ENCODE measurements around the gene CCDC102B. TPM values are rescaled to one million over a fixed set of nuclear protein-coding genes. Genes with fewer than 3 reads are reported as not detected.
"Not testable (repeated sequence)": the region's sequence is repeated elsewhere in the genome, so short reads cannot be mapped to it uniquely, and the experiment has no call there.

Gene CCDC102B
- total and polyA plus RNA-seq, 9 donors = 1.8 to 7.0 (median 4.2) TPM

DNA sequence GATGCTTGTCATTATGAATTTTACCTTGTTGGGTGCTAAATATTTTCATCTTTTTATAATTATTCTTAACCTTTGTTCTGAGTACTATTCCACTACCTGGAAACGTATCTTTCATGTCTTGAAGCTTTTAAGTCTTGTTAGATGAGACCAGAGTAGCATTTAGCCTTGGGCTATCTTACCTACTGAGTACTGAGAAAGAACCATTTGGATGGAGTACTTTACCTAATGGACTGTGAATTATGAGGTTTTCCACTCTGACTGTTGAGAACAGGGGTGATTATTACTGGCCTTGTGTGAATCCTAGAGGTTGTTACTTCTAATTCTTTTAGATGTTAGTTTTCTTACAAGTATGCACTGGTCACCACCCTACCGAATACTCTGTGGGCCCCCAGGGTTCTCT lies 63.5 kb downstream of the CCDC102B start:
- WGBS, 3 donors = 94 to 95% (median 94%) methylated on average over 2 of the region's 2 CpGs
- intact Hi-C loops (cut with DNase I) = no loop called here
- Histone ChIP-seq H3K4me3 (no peak overlapping the region), H3K27ac (no peak overlapping the region), H3K36me3 (no peaks in the 10 kb centered on the region), H3K27me3 (no peaks in the 10 kb centered on the region), H3K4me1 (ENCODE audit: insufficient read depth) (no peaks in the 10 kb centered on the region), H3K9me3 (no peaks in the 10 kb centered on the region)
- TF ChIP-seq POLR2A (IDR thresholded peaks at IDR 0.05) = no peak
- no peak for TF ChIP-seq EP300 (IDR thresholded peaks at IDR 0.05)
- TF ChIP-seq, protein P1, sequence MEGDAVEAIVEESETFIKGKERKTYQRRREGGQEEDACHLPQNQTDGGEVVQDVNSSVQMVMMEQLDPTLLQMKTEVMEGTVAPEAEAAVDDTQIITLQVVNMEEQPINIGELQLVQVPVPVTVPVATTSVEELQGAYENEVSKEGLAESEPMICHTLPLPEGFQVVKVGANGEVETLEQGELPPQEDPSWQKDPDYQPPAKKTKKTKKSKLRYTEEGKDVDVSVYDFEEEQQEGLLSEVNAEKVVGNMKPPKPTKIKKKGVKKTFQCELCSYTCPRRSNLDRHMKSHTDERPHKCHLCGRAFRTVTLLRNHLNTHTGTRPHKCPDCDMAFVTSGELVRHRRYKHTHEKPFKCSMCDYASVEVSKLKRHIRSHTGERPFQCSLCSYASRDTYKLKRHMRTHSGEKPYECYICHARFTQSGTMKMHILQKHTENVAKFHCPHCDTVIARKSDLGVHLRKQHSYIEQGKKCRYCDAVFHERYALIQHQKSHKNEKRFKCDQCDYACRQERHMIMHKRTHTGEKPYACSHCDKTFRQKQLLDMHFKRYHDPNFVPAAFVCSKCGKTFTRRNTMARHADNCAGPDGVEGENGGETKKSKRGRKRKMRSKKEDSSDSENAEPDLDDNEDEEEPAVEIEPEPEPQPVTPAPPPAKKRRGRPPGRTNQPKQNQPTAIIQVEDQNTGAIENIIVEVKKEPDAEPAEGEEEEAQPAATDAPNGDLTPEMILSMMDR (IDR thresholded peaks at IDR 0.05) = no peak
- DNase-seq = no peak

DNA sequence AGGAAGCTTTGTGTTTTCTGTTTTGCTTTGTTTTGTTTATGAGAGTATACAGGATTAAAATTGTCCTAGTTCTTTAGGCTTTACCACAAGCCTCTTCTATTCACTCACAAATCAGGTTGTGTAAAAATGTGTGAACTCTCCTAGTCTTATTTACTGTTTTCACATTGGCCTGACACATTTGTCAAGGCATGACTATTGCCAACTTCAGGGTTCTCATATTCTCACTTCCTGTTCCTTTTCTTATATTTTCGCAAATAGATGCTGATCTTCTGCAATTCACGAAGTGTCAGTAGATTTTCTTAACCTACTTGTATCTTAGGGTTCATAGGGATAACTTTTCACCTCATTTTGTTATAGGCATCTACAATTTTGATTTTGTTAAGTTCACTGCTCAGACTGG lies 67.1 kb downstream of the CCDC102B start:
- Histone ChIP-seq H3K4me1 (ENCODE audit: insufficient read depth) (no peaks in the 10 kb centered on the region), H3K4me3 (no peak overlapping the region), H3K9me3 (no peaks in the 10 kb centered on the region), H3K36me3 (no peaks in the 10 kb centered on the region), H3K27ac (no peak overlapping the region), H3K27me3 (no peaks in the 10 kb centered on the region)
- TF ChIP-seq, protein P1 (IDR thresholded peaks at IDR 0.05) = no peak
- TF ChIP-seq POLR2A (IDR thresholded peaks at IDR 0.05) (no peak), EP300 (IDR thresholded peaks at IDR 0.05) (no peak)
- no peak for DNase-seq
- WGBS, 3 donors = 87 to 94% (median 92%) methylated on average over 2 of the region's 2 CpGs
- intact Hi-C loops (cut with DNase I) = no loop called here

DNA sequence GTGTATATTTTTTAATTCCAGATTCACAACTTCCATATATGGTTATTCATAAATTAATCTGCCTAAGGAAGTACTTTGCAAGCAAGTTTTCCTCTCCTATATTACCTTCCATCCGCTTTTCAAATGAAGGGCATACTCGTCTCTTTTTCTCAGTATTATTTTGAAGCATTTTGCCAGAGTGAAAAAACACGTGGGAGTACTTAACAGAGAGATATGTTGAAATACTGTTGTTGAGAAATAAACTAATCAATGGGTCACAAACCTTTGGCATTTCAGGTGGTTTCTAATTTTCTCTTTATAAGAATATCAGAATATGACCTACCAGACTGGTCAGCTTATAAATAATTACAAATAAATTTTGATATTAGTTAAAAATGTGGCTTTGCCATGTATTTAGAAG lies 67.6 kb downstream of the CCDC102B start:
- Histone ChIP-seq H3K4me1 (ENCODE audit: insufficient read depth) (no peaks in the 10 kb centered on the region), H3K36me3 (no peaks in the 10 kb centered on the region), H3K27me3 (no peaks in the 10 kb centered on the region), H3K27ac (no peak overlapping the region), H3K9me3 (no peaks in the 10 kb centered on the region), H3K4me3 (no peak overlapping the region)
- TF ChIP-seq, protein P1 (IDR thresholded peaks at IDR 0.05) = no peak
- TF ChIP-seq POLR2A (IDR thresholded peaks at IDR 0.05) = no peak
- TF ChIP-seq EP300 (IDR thresholded peaks at IDR 0.05) = no peak
- no peak for DNase-seq
- intact Hi-C loops (cut with DNase I) = no loop called here
- WGBS, 3 donors = 75 to 81% (median 80%) methylated on average over 3 of the region's 3 CpGs

DNA sequence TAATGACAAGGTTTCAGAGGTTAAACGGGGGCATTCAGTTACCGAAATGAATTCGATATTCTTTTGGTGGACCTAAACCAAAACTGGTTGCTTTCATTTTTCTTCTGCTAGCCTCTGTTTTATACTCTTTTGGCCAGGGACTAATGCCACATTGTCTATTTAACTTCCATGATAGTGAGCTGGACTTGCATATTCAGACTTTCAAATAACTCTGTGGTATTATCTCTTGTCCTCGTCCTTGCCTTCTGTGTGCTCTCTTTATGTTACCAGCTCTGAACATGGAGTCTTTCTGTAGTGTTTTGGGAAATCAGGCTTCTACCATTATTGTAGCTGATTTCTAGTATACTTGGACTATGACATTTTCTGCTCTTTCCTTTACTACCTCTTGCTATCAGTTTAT lies 75.1 kb downstream of the CCDC102B start:
- Histone ChIP-seq H3K27ac (no peak overlapping the region), H3K36me3 (no peaks in the 10 kb centered on the region), H3K9me3 (no peaks in the 10 kb centered on the region), H3K4me1 (ENCODE audit: insufficient read depth) (no peaks in the 10 kb centered on the region), H3K4me3 (no peak overlapping the region), H3K27me3 (no peaks in the 10 kb centered on the region)
- intact Hi-C loops (cut with DNase I) = no loop called here
- TF ChIP-seq EP300 (IDR thresholded peaks at IDR 0.05) = no peak
- TF ChIP-seq, protein P1 (IDR thresholded peaks at IDR 0.05) = no peak
- no peak for TF ChIP-seq POLR2A (IDR thresholded peaks at IDR 0.05)
- WGBS, 3 donors = 89 to 92% (median 92%) methylated on average over 4 of the region's 4 CpGs
- no peak for DNase-seq

DNA sequence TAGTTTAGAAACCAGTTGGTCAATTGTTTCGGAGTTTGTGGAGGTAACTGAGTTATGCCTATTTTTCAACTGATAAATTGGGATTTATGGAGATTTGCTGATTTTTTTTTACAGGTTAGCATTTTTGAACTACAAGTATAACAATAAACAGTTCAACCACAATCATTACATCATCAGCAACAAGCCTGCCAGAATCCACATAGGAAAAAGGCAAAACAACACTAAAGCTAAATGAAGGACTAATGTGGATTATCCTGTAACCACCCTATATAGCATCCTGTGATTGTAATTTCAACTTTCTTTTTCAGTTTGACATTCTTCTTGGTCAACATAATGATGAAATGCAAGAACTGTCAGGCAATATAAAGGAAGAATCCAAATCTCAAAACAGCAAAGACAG lies 76.5 kb downstream of the CCDC102B start:
- Histone ChIP-seq H3K27ac (no peak overlapping the region), H3K9me3 (no peaks in the 10 kb centered on the region), H3K4me1 (ENCODE audit: insufficient read depth) (no peaks in the 10 kb centered on the region), H3K36me3 (no peaks in the 10 kb centered on the region), H3K27me3 (no peaks in the 10 kb centered on the region), H3K4me3 (no peak overlapping the region)
- intact Hi-C loops (cut with DNase I) = no loop called here
- TF ChIP-seq EP300 (IDR thresholded peaks at IDR 0.05) (no peak), POLR2A (IDR thresholded peaks at IDR 0.05) (no peak)
- TF ChIP-seq, protein P1 (IDR thresholded peaks at IDR 0.05) = no peak
- DNase-seq = no peak
- WGBS, 3 donors = 76 to 88% (median 87%) methylated on average over 1 of the region's 1 CpG

DNA sequence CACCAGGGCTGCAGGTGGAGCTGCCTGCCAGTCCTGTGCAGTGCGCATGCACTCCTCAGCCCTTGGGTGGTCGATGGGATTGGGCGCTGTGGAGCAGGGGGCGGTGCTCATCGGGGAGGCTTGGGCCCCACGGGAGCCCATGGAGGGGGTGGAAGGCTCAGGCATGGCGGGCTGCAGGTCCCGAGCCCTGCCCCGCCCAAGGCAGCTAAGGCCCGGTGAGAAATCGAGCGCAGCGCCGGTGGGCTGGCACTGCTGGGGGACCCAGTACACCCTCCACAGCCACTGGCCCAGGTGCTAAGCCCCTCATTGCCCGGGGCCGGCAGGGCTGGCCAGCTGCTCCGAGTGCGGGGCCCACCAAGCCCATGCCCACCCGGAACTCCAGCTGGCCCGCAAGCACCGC lies 82.1 kb downstream of the CCDC102B start:
- H3K9me3 ChIP-seq = not testable (repeated sequence)
- WGBS, 3 donors = 94 to 97% (median 96%) methylated on average over 5 to 21 of the region's 21 CpGs

More for the DNA sequence above, 82.1 kb downstream of the CCDC102B start:
- H3K4me1 ChIP-seq (ENCODE audit: insufficient read depth); H3K4me3 ChIP-seq; intact Hi-C loops (cut with DNase I); H3K27ac ChIP-seq; H3K27me3 ChIP-seq; DNase-seq; H3K36me3 ChIP-seq: not testable (repeated sequence)

Data from ovary (tissue), 9 donors.